Keratinocyte (primary cell): ENCODE results near the gene MON2.

ENCODE experiments used
- EZH2 ChIP-seq: IDR thresholded peaks from one replicate; pipeline ENCODE4 v1.6.1; 2012; ENCODE audit warnings: inconsistent platforms, mild to moderate bottlenecking, low read length, moderate library complexity
- TF ChIP-seq, protein P1 (sequence below), 3 experiments: IDR thresholded peaks in 1 of 3; conservative IDR thresholded peaks in 1 of 3; optimal IDR thresholded peaks in 1 of 3; 2 replicates in 2 of 3; 3 replicates in 1 of 3; pipeline versions ENCODE3 to v1.5.1; 2011; ENCODE audit warnings: low read length in 3 of 3, mild to moderate bottlenecking in 3 of 3, moderate library complexity in 2 of 3, control low read depth in 1 of 3, inconsistent platforms in 1 of 3; ENCODE audit not compliant: insufficient read depth in 2 of 3; ENCODE audit errors: extremely low read depth in 1 of 3

DNA sequence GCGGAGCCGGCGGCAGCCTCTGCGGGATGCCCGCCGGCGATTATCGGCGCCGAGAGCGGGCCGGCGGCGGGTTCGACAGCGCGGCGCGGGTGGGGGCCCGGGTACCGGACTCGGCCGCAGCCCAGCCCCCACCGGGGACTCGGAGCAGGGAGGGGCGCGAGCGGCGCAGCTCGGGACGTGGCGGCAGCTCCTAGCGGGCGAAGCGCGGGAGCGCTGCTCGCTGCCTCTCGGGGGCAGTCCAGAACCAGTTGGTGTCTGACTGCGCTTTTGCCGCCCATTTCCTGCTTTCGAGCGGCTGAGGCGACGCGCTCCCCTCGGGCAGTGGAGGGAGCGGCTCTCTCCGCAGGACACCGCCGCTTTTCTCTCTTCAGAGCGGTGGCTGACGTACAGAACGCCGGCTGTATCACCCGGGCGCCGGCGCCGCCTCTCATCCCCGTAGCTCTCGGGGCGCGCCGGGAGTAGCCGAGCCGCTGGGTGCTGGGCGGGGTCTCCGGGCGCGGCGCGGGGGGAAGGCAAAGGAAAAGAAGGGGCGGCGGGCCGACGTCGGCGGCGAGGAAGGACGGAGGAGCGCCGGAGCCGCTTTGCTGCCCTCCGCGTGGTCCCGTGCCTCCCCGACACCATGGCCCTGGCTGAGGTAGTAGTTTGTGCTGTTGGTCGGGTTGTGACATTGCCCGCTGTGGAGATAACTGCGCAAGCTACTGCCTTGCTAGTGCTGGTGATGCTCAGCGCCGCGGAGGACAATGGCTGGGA is 136.6 kb downstream of the MON2 start:
- TF ChIP-seq, protein P1, sequence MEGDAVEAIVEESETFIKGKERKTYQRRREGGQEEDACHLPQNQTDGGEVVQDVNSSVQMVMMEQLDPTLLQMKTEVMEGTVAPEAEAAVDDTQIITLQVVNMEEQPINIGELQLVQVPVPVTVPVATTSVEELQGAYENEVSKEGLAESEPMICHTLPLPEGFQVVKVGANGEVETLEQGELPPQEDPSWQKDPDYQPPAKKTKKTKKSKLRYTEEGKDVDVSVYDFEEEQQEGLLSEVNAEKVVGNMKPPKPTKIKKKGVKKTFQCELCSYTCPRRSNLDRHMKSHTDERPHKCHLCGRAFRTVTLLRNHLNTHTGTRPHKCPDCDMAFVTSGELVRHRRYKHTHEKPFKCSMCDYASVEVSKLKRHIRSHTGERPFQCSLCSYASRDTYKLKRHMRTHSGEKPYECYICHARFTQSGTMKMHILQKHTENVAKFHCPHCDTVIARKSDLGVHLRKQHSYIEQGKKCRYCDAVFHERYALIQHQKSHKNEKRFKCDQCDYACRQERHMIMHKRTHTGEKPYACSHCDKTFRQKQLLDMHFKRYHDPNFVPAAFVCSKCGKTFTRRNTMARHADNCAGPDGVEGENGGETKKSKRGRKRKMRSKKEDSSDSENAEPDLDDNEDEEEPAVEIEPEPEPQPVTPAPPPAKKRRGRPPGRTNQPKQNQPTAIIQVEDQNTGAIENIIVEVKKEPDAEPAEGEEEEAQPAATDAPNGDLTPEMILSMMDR (optimal IDR thresholded peaks at IDR 0.05 in 1 of 3, IDR thresholded peaks at IDR 0.05 in 1 of 3, conservative IDR thresholded peaks at IDR 0.05 in 1 of 3; ENCODE audit: extremely low read depth in 1 of 3, insufficient read depth in 2 of 3, low read length in 3 of 3), result peak; percentile 40 to 73 (median 71)
- TF ChIP-seq EZH2, result no peak
